ENCODE measurements around the gene METTL22.

DNA sequence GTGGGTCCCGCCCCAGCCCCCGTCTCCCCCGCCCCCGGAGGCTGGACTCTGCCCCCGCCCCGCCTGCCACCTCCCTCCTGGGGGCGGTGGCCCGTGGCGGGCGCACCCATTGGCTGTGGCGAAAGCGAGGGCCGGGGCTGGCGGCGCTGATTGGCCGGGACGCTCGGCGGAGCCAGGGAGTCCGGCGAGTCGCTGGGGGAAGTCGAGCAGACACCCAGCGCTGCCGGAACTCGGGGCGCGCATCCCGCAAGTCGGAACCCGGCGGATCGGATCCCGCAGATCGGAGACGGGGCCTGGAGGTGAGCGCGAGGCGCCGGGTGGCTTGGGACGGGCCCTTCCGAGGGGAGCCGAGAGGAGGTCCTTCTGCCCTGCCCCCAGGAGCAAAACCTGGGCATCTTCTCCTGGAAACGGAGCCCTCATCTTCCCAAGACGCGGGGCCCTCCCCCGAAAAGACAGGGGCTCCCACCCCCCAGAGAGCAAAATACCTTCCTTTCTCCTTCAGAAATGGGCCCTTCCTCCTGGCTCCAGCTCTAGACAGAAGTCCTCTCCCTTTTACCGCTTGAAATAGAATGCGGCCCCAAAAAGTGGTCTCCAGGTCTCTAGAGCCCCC is 53.0 kb downstream of the METTL22 start, which contains the start of gene ABAT:
- TF ChIP-seq POLR2A (IDR thresholded peaks at IDR 0.05), result peak; percentile 46 to 59
- TF ChIP-seq, protein P1, sequence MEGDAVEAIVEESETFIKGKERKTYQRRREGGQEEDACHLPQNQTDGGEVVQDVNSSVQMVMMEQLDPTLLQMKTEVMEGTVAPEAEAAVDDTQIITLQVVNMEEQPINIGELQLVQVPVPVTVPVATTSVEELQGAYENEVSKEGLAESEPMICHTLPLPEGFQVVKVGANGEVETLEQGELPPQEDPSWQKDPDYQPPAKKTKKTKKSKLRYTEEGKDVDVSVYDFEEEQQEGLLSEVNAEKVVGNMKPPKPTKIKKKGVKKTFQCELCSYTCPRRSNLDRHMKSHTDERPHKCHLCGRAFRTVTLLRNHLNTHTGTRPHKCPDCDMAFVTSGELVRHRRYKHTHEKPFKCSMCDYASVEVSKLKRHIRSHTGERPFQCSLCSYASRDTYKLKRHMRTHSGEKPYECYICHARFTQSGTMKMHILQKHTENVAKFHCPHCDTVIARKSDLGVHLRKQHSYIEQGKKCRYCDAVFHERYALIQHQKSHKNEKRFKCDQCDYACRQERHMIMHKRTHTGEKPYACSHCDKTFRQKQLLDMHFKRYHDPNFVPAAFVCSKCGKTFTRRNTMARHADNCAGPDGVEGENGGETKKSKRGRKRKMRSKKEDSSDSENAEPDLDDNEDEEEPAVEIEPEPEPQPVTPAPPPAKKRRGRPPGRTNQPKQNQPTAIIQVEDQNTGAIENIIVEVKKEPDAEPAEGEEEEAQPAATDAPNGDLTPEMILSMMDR (IDR thresholded peaks at IDR 0.05), result no peak
